Measurements from ENCODE around the gene SGCE. TPM values are rescaled to one million over a fixed set of nuclear protein-coding genes. Genes with fewer than 3 reads are reported as not detected.
"Not testable (repeated sequence)": the region's sequence is repeated elsewhere in the genome, so short reads cannot be mapped to it uniquely, and the experiment has no call there.

Gene SGCE, protein sequence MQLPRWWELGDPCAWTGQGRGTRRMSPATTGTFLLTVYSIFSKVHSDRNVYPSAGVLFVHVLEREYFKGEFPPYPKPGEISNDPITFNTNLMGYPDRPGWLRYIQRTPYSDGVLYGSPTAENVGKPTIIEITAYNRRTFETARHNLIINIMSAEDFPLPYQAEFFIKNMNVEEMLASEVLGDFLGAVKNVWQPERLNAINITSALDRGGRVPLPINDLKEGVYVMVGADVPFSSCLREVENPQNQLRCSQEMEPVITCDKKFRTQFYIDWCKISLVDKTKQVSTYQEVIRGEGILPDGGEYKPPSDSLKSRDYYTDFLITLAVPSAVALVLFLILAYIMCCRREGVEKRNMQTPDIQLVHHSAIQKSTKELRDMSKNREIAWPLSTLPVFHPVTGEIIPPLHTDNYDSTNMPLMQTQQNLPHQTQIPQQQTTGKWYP
- total RNA-seq (10 to 100 TPM; 72.1 to 84.7 TPM), polyA plus RNA-seq (100 to 1,000 TPM in 1 of 2 donors, 10 to 100 TPM in 1; 42.2 to 105 TPM)
- long read RNA-seq, donor 1, transcript SGCE-299 (11 exons, 1,614 nt), result major isoform, 69 of 106 reads
- long read RNA-seq, donor 1, partial matches to known transcripts, result 7 of 106 reads
- long read RNA-seq, donor 1, other reads (novel, unspliced or antisense), result 15 of 106 reads
- long read RNA-seq, donor 2, transcript SGCE-299 (11 exons, 1,614 nt), result major isoform, 20 of 52 reads
- long read RNA-seq, donor 2, partial matches to known transcripts, result 15 of 52 reads
- long read RNA-seq, donor 2, other reads (novel, unspliced or antisense), result 6 of 52 reads

DNA sequence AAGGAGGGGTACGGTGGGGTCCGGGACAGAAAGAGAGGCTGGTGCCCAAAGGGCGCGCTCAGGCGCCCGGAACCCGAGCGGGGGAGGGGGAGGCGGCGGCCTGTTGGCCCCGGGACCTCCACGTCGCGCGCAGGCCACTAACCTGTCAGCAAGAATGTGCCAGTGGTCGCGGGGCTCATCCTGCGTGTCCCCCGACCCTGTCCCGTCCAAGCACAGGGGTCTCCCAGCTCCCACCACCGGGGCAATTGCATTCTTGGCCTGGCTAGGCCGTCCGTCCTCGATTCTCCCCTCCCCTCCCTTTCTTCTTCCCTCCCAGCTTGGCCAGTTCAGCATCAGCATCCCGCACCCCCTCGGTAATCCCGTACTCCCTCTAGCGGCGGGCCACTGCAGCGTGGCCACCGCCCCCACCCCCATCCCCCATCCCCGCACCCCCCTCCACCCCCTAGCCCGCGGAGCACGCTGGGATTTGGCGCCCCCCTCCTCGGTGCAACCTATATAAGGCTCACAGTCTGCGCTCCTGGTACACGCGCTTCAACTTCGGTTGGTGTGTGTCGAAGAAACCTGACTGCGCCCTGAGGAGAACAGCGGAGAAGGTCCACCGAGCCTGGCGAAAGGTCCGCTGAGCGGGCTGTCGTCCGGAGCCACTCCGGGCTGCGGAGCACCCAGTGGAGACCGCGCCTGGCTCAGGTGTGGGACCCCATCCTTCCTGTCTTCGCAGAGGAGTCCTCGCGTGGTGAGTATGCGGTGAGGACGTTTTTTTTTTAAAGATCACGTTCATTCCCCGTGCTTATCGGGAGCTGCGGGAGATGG lies at the start of gene SGCE:
Gene SGCE (minus strand): TSS at position 286 of the 810 bp plus-strand sequence. CDS start 35 bp downstream, at position 251.
- DNase-seq, result peak; percentile 82 to 92
- intact Hi-C loops (cut with DNase I), result loop anchor here (5.0 to 10.0 kb wide), 3 partner anchors 141 to 209 kb away; no protein-coding TSS in a partner anchor
- 20 to 25% methylated on average over 56 to 63 of the region's 63 CpGs for WGBS, 2 donors

DNA sequence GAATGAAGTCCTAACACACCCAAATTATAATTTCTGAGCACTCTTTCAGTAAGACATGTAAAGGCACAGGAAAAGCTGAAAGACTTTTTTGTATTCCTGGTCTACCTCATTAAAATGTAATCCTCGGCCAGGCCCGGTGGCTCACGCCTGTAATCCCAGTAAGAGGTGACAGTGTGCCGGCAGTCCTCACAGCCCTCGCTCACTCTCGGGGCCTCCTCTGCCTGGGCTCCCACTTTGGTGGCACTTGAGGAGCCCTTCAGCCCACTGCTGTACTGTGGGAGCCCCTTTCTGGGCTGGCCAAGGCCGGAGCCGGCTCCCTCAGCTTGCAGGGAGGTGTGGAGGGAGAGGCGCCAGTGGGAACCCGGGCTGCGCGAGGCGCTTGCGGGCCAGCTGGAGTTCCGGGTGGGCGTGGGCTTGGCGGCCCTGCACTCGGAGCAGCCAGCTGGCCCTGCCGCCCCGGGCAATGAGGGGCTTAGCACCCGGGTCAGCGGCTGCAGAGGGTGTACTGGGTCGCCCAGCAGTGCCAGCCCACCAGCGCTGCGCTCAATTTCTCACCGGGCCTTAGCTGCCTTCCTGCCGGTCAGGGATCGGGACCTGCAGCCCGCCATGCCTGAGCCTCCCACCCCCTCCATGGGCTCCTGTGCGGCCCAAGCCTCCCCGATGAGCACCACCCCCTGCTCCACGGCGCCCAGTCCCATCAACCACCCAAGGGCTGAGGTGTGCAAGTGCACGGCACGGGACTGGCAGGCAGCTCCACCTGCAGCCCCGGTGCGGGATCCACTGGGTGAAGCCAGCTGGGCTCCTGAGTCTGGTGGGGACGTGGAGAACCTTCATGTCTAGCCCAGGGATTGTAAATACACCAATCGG lies 49.5 kb upstream of the SGCE start:
- ATAC-seq (ENCODE audit: low FRiP score); H3K9me3 ChIP-seq (ENCODE audit: control insufficient read depth, low read length); H3K36me3 ChIP-seq (ENCODE audit: control insufficient read depth in 1 of 2, insufficient read depth in 2 of 2, low read length in 1 of 2); H3K27ac ChIP-seq (ENCODE audit: low read depth in 1 of 2, low read length in 2 of 2); H3K4me1 ChIP-seq (ENCODE audit: control insufficient read depth in 1 of 2, insufficient read depth in 2 of 2, low read length in 2 of 2); intact Hi-C loops (cut with DNase I); H3K4me3 ChIP-seq (ENCODE audit: low read length in 2 of 2); H3K27me3 ChIP-seq (ENCODE audit: control insufficient read depth in 1 of 2, insufficient read depth in 2 of 2, low read length in 1 of 2); DNase-seq: not testable (repeated sequence)
- WGBS, 2 donors, result 93 to 98% methylated on average over 31 to 39 of the region's 39 CpGs

More for the DNA sequence above, at the start of gene SGCE:
- Histone ChIP-seq H3K4me1 (ENCODE audit: control insufficient read depth in 1 of 2, insufficient read depth in 2 of 2, low read length in 2 of 2) (no peaks in the 10 kb centered on the region), H3K27me3 (ENCODE audit: control insufficient read depth in 1 of 2, insufficient read depth in 2 of 2, low read length in 1 of 2) (no peaks in the 10 kb centered on the region), H3K9me3 (ENCODE audit: control insufficient read depth, low read length) (no peaks in the 10 kb centered on the region), H3K36me3 (ENCODE audit: control insufficient read depth in 1 of 2, insufficient read depth in 2 of 2, low read length in 1 of 2) (no peaks in the 10 kb centered on the region), H3K27ac (ENCODE audit: low read depth in 1 of 2, low read length in 2 of 2) (peak within 1 kb of the TSS in 1 of 2 donors; percentile 67), H3K4me3 (ENCODE audit: low read length in 2 of 2) (peak within 1 kb of the TSS; percentile 92 to 99)
- peak; percentile 86 for ATAC-seq (ENCODE audit: low FRiP score)

DNA sequence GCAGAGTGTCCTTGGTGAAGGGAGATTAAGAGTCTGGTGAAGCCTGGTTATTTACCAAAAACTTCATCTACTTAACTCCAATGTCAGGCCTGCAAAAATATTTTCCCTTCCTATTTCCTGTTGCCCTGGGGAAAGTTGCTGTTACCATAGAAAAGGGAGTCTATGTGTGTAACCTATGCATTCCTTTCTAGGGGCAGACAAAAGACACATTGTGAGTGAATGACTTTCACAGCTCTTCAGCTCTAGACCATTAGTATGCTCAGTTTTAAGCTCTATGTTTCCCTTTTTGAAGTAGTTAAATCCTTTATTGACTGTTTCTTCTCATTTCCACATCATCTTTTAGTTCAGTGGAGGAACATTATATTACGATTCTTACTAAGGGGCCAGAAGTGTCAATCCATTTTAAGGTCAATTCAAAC lies 45.6 kb upstream of the SGCE start:
- Histone ChIP-seq H3K27me3 (ENCODE audit: control insufficient read depth in 1 of 2, insufficient read depth in 2 of 2, low read length in 1 of 2) (no peaks in the 10 kb centered on the region), H3K4me3 (ENCODE audit: low read length in 2 of 2) (no peak overlapping the region), H3K36me3 (ENCODE audit: control insufficient read depth in 1 of 2, insufficient read depth in 2 of 2, low read length in 1 of 2) (no peaks in the 10 kb centered on the region), H3K9me3 (ENCODE audit: control insufficient read depth, low read length) (no peaks in the 10 kb centered on the region), H3K27ac (ENCODE audit: low read depth in 1 of 2, low read length in 2 of 2) (no peak overlapping the region), H3K4me1 (ENCODE audit: control insufficient read depth in 1 of 2, insufficient read depth in 2 of 2, low read length in 2 of 2) (no peaks in the 10 kb centered on the region)
- 82% methylated on average over 1 of the region's 1 CpG for WGBS, 2 donors
- ATAC-seq (ENCODE audit: low FRiP score) (no peak), DNase-seq (no peak)
- intact Hi-C loops (cut with DNase I), result no loop called here

DNA sequence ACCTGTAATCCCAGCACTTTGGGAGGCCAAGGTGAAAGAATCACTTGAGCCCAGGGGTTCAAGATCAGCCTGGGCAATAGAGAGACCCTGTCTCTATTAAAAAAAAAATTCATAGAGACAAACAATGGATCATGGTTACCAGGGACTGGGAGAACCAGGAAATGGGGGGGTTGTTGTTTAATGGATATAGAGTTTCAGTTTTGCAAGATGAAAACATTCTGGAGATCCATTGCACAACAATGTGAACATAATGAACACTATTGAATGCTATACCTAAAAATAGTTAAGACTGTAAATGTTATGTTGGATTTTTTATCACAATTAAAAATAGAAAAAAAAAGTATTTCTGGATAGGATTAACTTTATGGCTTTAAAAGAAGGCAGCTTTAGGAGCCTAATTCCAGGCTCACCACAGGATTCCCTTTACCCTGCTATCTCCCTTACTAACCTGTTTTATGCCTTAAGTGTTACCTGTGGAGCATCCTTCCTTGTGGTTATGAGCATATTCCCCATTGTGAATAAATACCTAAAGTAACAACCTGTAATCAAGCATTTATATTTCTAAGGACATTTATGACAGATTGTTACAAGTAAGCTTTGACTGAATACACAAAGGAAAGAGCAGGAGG lies 45.1 kb upstream of the SGCE start:
- no peaks in the 10 kb centered on the region for H3K9me3 ChIP-seq (ENCODE audit: control insufficient read depth, low read length)
- no peak overlapping the region for H3K4me3 ChIP-seq (ENCODE audit: low read length in 2 of 2)
- ATAC-seq (ENCODE audit: low FRiP score), result no peak
- intact Hi-C loops (cut with DNase I), result no loop called here
- no peaks in the 10 kb centered on the region for H3K36me3 ChIP-seq (ENCODE audit: control insufficient read depth in 1 of 2, insufficient read depth in 2 of 2, low read length in 1 of 2)
- no peaks in the 10 kb centered on the region for H3K4me1 ChIP-seq (ENCODE audit: control insufficient read depth in 1 of 2, insufficient read depth in 2 of 2, low read length in 2 of 2)
- H3K27me3 ChIP-seq (ENCODE audit: control insufficient read depth in 1 of 2, insufficient read depth in 2 of 2, low read length in 1 of 2), result no peaks in the 10 kb centered on the region
- no peak overlapping the region for H3K27ac ChIP-seq (ENCODE audit: low read depth in 1 of 2, low read length in 2 of 2)
- DNase-seq, result no peak

GRCh38 chr7:94698275-94698674 lies 42.3 kb upstream of the SGCE start:
- H3K36me3 ChIP-seq (ENCODE audit: control insufficient read depth in 1 of 2, insufficient read depth in 2 of 2, low read length in 1 of 2), result no peaks in the 10 kb centered on the region
- H3K4me3 ChIP-seq (ENCODE audit: low read length in 2 of 2), result no peak overlapping the region
- no peaks in the 10 kb centered on the region for H3K4me1 ChIP-seq (ENCODE audit: control insufficient read depth in 1 of 2, insufficient read depth in 2 of 2, low read length in 2 of 2)
- DNase-seq, result no peak
- intact Hi-C loops (cut with DNase I), result no loop called here
- ATAC-seq (ENCODE audit: low FRiP score), result peak; percentile 50
- no peaks in the 10 kb centered on the region for H3K9me3 ChIP-seq (ENCODE audit: control insufficient read depth, low read length)
- no peak overlapping the region for H3K27ac ChIP-seq (ENCODE audit: low read depth in 1 of 2, low read length in 2 of 2)
- no peaks in the 10 kb centered on the region for H3K27me3 ChIP-seq (ENCODE audit: control insufficient read depth in 1 of 2, insufficient read depth in 2 of 2, low read length in 1 of 2)
- 16 to 25% methylated on average over 2 of the region's 2 CpGs for WGBS, 2 donors

DNA sequence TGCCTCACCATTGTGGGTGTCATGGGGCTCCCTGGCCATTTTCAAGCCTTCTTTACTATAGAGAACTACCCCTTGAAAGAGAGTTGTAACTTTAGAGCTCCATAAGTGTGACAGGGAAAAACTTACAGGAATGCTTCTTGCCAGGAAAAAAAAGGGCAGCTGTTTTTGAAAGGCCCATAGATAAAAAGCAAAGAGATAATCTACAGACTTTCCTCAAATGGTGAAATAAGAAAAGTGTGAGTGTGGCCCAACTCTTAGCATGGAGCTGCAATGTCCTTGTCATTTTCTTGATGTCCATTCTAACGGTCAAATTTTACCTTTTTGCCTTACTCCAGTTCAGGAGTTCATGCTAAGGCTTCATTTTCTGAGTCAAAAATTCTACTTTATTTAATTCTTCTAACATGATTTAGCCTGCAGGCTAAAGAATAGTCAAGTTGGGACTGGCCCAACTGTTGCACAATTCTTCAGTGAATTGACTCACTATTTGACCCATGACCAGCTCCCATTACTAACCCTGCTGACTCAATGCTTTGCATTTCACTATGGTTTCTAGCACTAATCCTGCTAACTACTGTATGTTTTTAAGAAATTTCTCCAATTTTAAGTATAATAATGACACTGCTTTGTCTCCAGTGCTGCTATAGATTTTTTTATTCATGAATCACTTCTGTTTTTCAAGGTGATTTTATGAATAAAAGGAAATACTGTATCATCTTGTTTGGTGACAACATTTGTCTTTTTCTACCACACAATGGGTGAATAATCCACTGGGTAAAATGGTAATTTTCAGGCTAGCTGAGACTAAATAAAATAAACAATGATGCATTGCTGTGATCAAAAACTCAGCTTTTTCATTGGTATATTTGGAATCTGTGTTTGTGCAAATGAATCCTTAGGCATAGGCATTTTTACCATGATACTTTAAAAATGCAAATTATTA lies 41.4 kb upstream of the SGCE start:
- WGBS, 2 donors, result 74 to 85% methylated on average over 1 of the region's 1 CpG
- ATAC-seq (ENCODE audit: low FRiP score) (peak; percentile 91), DNase-seq (peak in 1 of 2 donors; percentile 60)
- no peaks in the 10 kb centered on the region for H3K9me3 ChIP-seq (ENCODE audit: control insufficient read depth, low read length)
- H3K4me3 ChIP-seq (ENCODE audit: low read length in 2 of 2), result no peak overlapping the region
- H3K4me1 ChIP-seq (ENCODE audit: control insufficient read depth in 1 of 2, insufficient read depth in 2 of 2, low read length in 2 of 2), result no peaks in the 10 kb centered on the region
- no peaks in the 10 kb centered on the region for H3K36me3 ChIP-seq (ENCODE audit: control insufficient read depth in 1 of 2, insufficient read depth in 2 of 2, low read length in 1 of 2)
- H3K27me3 ChIP-seq (ENCODE audit: control insufficient read depth in 1 of 2, insufficient read depth in 2 of 2, low read length in 1 of 2), result no peaks in the 10 kb centered on the region
- intact Hi-C loops (cut with DNase I), result no loop called here
- H3K27ac ChIP-seq (ENCODE audit: low read depth in 1 of 2, low read length in 2 of 2), result no peak overlapping the region

DNA sequence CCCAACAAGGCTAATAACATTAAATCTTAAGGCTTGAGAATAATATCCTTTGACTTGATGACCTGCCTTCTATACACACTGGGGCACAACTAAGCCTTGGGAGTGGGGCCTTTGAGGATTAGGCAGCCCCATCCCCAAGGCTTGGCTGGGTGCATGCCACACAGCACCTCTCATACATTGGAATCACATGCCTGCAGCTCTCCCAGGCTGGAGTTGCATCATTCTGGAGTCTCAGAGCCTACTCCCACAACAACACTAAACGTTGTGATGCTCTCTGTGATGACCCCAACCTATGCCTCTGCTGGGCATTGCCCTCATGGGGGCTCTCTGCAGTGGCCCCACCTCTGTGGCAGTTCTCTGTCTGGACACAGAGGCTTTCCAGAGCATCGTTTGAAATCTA lies 31.9 kb upstream of the SGCE start:
- H3K4me1 ChIP-seq (ENCODE audit: control insufficient read depth in 1 of 2, insufficient read depth in 2 of 2, low read length in 2 of 2), result no peaks in the 10 kb centered on the region
- intact Hi-C loops (cut with DNase I), result no loop called here
- H3K9me3 ChIP-seq (ENCODE audit: control insufficient read depth, low read length), result no peaks in the 10 kb centered on the region
- ATAC-seq (ENCODE audit: low FRiP score) (no peak), DNase-seq (no peak)
- no peaks in the 10 kb centered on the region for H3K36me3 ChIP-seq (ENCODE audit: control insufficient read depth in 1 of 2, insufficient read depth in 2 of 2, low read length in 1 of 2)
- no peak overlapping the region for H3K4me3 ChIP-seq (ENCODE audit: low read length in 2 of 2)
- 64 to 68% methylated on average over 2 of the region's 2 CpGs for WGBS, 2 donors
- no peaks in the 10 kb centered on the region for H3K27me3 ChIP-seq (ENCODE audit: control insufficient read depth in 1 of 2, insufficient read depth in 2 of 2, low read length in 1 of 2)
- H3K27ac ChIP-seq (ENCODE audit: low read depth in 1 of 2, low read length in 2 of 2), result no peak overlapping the region
